GM12878 (cell line): ENCODE measurements around the gene JMY. TPM values are rescaled to one million over a fixed set of nuclear protein-coding genes. Genes with fewer than 3 reads are reported as not detected.

ENCODE experiments used
- ATAC-seq: fragments of 200-7000 bp; cut with Tn5 transposase; 3 replicates; pipeline ENCODE4 v1.9.1; 2020; ENCODE audit warnings: mild to moderate bottlenecking, moderate library complexity
- BruUV-seq: library from RNA; stranded (reverse); fragments of 400-500 nt; replicated peaks from 2 replicates; lab custom pipeline; 2021; lab: Mats Ljungman, UMichigan
- CTCF ChIA-PET: fragments of 300-600 bp; sonication (Branson Sonifier 250); formaldehyde crosslinking; extraction: SDS; loops from one replicate; lab custom pipeline; 2021; ENCODE audit warnings: inconsistent platforms; lab: Yijun Ruan, JAX
- POLR2A ChIA-PET: fragments of 350-600 bp; formaldehyde crosslinking; extraction: SDS; loops from one replicate; lab custom pipeline; 2021; ENCODE audit warnings: inconsistent platforms; lab: Charles Lee
- RAD21 ChIA-PET: fragments of 300-600 bp; sonication (Branson Sonifier 250); formaldehyde crosslinking; loops from one replicate; lab custom pipeline; 2023; ENCODE audit warnings: antibody characterized with exemption; ENCODE audit not compliant: unreplicated experiment; lab: Charles Lee
- SMC1A ChIA-PET: fragments of 300-600 bp; sonication (Branson Sonifier 250); formaldehyde crosslinking; loops from one replicate; lab custom pipeline; 2023; ENCODE audit not compliant: unreplicated experiment, uncharacterized antibody; lab: Charles Lee
- DNase-seq: peaks from one replicate; pipeline ENCODE4 v3.0.0-alpha.2; 2011; ENCODE audit warnings: low read depth, low spot score
- FAIRE-seq: peaks from 3 replicates; lab custom pipeline; 2011; peaks lifted over from hg19 to GRCh38; lab: Jason Lieb, UNC
- H2AFZ ChIP-seq: 2 replicates; pipeline ENCODE4 v1.6.0; 2011; ENCODE audit warnings: low read depth, low read length, control low read depth; ENCODE audit not compliant: control insufficient read depth
- H3K27ac ChIP-seq: 2 replicates; pipeline ENCODE4 v1.5.1; 2011; ENCODE audit warnings: control low read depth; ENCODE audit not compliant: control insufficient read depth, insufficient read depth
- H3K27me3 ChIP-seq, 2 experiments: replicated peaks in 1 of 2; 2 replicates each; pipeline versions ENCODE4 v1.6.0 to v1.6.1; 2011; ENCODE audit warnings: low read length in 1 of 2; ENCODE audit not compliant: control insufficient read depth in 2 of 2, insufficient read depth in 2 of 2
- H3K36me3 ChIP-seq, 2 experiments: 2 replicates each; pipeline ENCODE4 v1.5.1; 2011; ENCODE audit warnings: low read length in 1 of 2; ENCODE audit not compliant: control insufficient read depth in 2 of 2, insufficient read depth in 2 of 2
- H3K4me1 ChIP-seq: 2 replicates; pipeline ENCODE4 v1.6.1; 2011; ENCODE audit warnings: mild to moderate bottlenecking, low read length, moderate library complexity, mixed read lengths; ENCODE audit not compliant: control insufficient read depth, insufficient read depth
- H3K4me2 ChIP-seq: 2 replicates; pipeline ENCODE4 v1.6.0; 2011; ENCODE audit warnings: control low read depth; ENCODE audit not compliant: control insufficient read depth, insufficient read depth
- H3K4me3 ChIP-seq: fragments of 200-600 bp; sonication (generic); 2 replicates; pipeline ENCODE4 v1.5.1; 2016
- H3K79me2 ChIP-seq: 2 replicates; pipeline ENCODE4 v1.6.0; 2011; ENCODE audit warnings: low read length; ENCODE audit not compliant: control insufficient read depth, insufficient read depth
- H3K9ac ChIP-seq: 2 replicates; pipeline ENCODE4 v1.8.0; 2011; ENCODE audit warnings: low read length, control low read depth, mixed read lengths; ENCODE audit not compliant: control insufficient read depth, insufficient read depth
- H3K9me3 ChIP-seq: replicated peaks from 3 replicates; pipeline ENCODE4 v1.5.1; 2011; ENCODE audit warnings: mild to moderate bottlenecking, low read length; ENCODE audit not compliant: control insufficient read depth, insufficient read depth
- H4K20me1 ChIP-seq: 2 replicates; pipeline ENCODE4 v1.6.0; 2011; ENCODE audit not compliant: control insufficient read depth, insufficient read depth
- MYC ChIP-seq: IDR thresholded peaks from 2 replicates; pipeline ENCODE4 v1.6.1; 2011; ENCODE audit warnings: mild to moderate bottlenecking, low read length, moderate library complexity, inconsistent platforms; ENCODE audit not compliant: insufficient read depth, insufficient replicate concordance, insufficient read length, severe bottlenecking
- RAD21 ChIP-seq: IDR thresholded peaks from 2 replicates; pipeline ENCODE4 v1.6.1; 2011; ENCODE audit warnings: mild to moderate bottlenecking, low read depth, low read length, moderate library complexity; ENCODE audit not compliant: insufficient read depth
- SREBF1 ChIP-seq: IDR thresholded peaks from 2 replicates; pipeline ENCODE4 v1.6.1; 2012; ENCODE audit warnings: mild to moderate bottlenecking, low read length
- WGBS: methylation state at CpG from one replicate; pipeline ENCODE4 v1.1.6; 2016; ENCODE audit warnings: low lambda C conversion rate; ENCODE audit not compliant: insufficient replicate concordance, insufficient coverage; ENCODE audit errors: missing lambda C conversion rate; 5-methylcytosine and 5-hydroxymethylcytosine counted together
- in situ Hi-C: fragments of 300-500 bp; cut with MboI; formaldehyde crosslinking; loops from 9 replicates; pipeline ENCODE4 v1.14.3; 2018; ENCODE audit warnings: mixed read lengths
- intact Hi-C: fragments of 100-400 bp; cut with micrococcal nuclease; formaldehyde crosslinking; loops from one replicate; pipeline ENCODE4 v1.14.2; 2022; ENCODE audit not compliant: unreplicated experiment
- polyA plus RNA-seq, 11 experiments: library from polyadenylated mRNA; depleted of rRNA in 4 of 11; unstranded in 6 of 11; stranded (reverse) in 5 of 11; fragments of >200 nt; fragmentation: Nextera tagmentation in 4 of 11; fragmentation: Illumina TruSeq in 1 of 11; extraction: Ambion mirVana in 4 of 11; extraction: Trizol in 1 of 11; gene quantifications; 1 replicate in 1 of 11; 2 replicates in 10 of 11; pipeline versions ENCODE4 v1.2.1 to v1.2.3, GENCODE V29; 2011 to 2016; ENCODE audit warnings: inconsistent platforms in 2 of 11, missing spikeins in 2 of 11, low read depth in 1 of 11
- total RNA-seq, 4 experiments: library from RNA; depleted of rRNA in 3 of 4; stranded (reverse); fragments of >200 nt in 3 of 4; fragmentation: Illumina TruSeq in 1 of 4; extraction: Trizol in 1 of 4; gene quantifications; 2 replicates each; pipeline versions ENCODE4 v1.2.1 to v1.2.3, GENCODE V29; 2013 to 2021
- TF ChIP-seq, protein P1 (sequence below), 3 experiments: IDR thresholded peaks in 2 of 3; conservative IDR thresholded peaks in 1 of 3; 2 replicates each; pipeline ENCODE4 v1.5.1; 2011; ENCODE audit warnings: low read depth in 3 of 3, low read length in 3 of 3, mild to moderate bottlenecking in 3 of 3, control low read depth in 2 of 3, moderate library complexity in 2 of 3, inconsistent platforms in 1 of 3, mixed read lengths in 1 of 3; ENCODE audit not compliant: control insufficient read depth in 2 of 3, insufficient read depth in 1 of 3; ENCODE audit errors: extremely low read depth in 1 of 3

JMY gene
- total and polyA plus RNA-seq, 10 of the 15 experiments (the other 5 are each of a cell fraction or from before 2014, with no cell fraction given), result 0.63 to 4.8 (median 2.4) TPM

GRCh38 chr5:79333852-79334557 is 98.1 kb downstream of the JMY start:
- FAIRE-seq, result no peak
- no peaks in the 10 kb centered on the region for H3K9me3 ChIP-seq
- no peaks in the 10 kb centered on the region for H3K27me3 ChIP-seq
- POLR2A ChIA-PET, result interaction anchor here (0.6 kb wide), 1 partner anchor 117 kb away, joined by 4 read pairs; no protein-coding TSS in a partner anchor
- H3K27ac ChIP-seq, result no peak overlapping the region
- 60% methylated on average over 10 of the region's 10 CpGs for WGBS
- SMC1A ChIA-PET, result no interaction called here
- BruUV-seq, result no TSS peak
- H2AFZ ChIP-seq, result no peak overlapping the region
- H4K20me1 ChIP-seq, result no peaks in the 10 kb centered on the region
- H3K36me3 ChIP-seq, result no peaks in the 10 kb centered on the region
- DNase-seq, result no peak
- RAD21 ChIA-PET, result no interaction called here
- intact Hi-C loops (no loop called here), in situ Hi-C loops (no loop called here)
- H3K4me3 ChIP-seq, result no peak overlapping the region
- no peak for ATAC-seq
- no peak overlapping the region for H3K4me2 ChIP-seq
- H3K79me2 ChIP-seq, result no peaks in the 10 kb centered on the region
- CTCF ChIA-PET, result interaction anchor here (1.0 kb wide), 1 partner anchor 143 kb away, joined by 4 read pairs; no protein-coding TSS in a partner anchor
- H3K9ac ChIP-seq, result no peak overlapping the region
- H3K4me1 ChIP-seq, result no peaks in the 10 kb centered on the region
- no peak for TF ChIP-seq MYC
- TF ChIP-seq SREBF1, result no peak
- 0 out of 2 replicates have a peak, but pooled peaks have one; percentile 11 for TF ChIP-seq RAD21
- TF ChIP-seq, protein P1, sequence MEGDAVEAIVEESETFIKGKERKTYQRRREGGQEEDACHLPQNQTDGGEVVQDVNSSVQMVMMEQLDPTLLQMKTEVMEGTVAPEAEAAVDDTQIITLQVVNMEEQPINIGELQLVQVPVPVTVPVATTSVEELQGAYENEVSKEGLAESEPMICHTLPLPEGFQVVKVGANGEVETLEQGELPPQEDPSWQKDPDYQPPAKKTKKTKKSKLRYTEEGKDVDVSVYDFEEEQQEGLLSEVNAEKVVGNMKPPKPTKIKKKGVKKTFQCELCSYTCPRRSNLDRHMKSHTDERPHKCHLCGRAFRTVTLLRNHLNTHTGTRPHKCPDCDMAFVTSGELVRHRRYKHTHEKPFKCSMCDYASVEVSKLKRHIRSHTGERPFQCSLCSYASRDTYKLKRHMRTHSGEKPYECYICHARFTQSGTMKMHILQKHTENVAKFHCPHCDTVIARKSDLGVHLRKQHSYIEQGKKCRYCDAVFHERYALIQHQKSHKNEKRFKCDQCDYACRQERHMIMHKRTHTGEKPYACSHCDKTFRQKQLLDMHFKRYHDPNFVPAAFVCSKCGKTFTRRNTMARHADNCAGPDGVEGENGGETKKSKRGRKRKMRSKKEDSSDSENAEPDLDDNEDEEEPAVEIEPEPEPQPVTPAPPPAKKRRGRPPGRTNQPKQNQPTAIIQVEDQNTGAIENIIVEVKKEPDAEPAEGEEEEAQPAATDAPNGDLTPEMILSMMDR (IDR thresholded peaks at IDR 0.05 in 2 of 3, conservative IDR thresholded peaks at IDR 0.05 in 1 of 3; ENCODE audit: control insufficient read depth in 2 of 3, extremely low read depth in 1 of 3, insufficient read depth in 1 of 3, low read depth in 3 of 3, low read length in 3 of 3), result 0 out of 6 replicates have a peak, but pooled peaks of 1 of the 3 experiments have one; percentile 4
